ENCODE data around the gene BRD7.

GRCh38 chr16:50326835-50327465, 41.8 kb downstream of the BRD7 start:
- no peak for TF ChIP-seq POLR2AphosphoS5 (IDR thresholded peaks at IDR 0.05; ENCODE audit: borderline replicate concordance, low read depth, low read length)
- no peak for TF ChIP-seq EZH2 (IDR thresholded peaks at IDR 0.05)
